ENCODE results near the gene CALM3. TPM values are rescaled to one million over a fixed set of nuclear protein-coding genes. Genes with fewer than 3 reads are reported as not detected.
"Not testable (repeated sequence)": the region's sequence is repeated elsewhere in the genome, so short reads cannot be mapped to it uniquely, and the experiment has no call there.

CALM3 gene
- total RNA-seq, 1 donor from 2014 or later = 211 TPM

DNA sequence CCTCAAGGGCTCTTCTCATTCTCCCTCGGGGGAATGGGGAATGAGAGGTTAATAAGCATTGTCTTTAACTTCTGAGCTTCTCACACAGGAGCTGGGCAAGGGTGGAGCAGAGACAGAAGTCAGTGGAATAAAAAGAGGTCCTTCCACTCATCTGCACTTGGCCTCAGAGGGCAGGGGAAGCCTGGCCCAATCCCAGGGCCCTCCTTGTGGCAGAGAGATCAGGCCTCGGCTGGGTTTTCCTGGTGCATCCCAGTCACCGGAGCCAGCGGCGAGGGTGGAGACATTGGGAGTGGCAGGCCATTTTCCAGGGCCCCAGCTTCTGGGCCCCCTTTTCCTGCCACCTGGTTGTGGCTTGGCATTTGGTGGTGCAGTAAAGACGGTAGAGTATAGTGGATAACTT is 10.6 kb downstream of the CALM3 start:
- DNase-seq (ENCODE audit: low spot score in 2 of 2) = peak in 1 of 2 donors; percentile 5
- no peak for FAIRE-seq

DNA sequence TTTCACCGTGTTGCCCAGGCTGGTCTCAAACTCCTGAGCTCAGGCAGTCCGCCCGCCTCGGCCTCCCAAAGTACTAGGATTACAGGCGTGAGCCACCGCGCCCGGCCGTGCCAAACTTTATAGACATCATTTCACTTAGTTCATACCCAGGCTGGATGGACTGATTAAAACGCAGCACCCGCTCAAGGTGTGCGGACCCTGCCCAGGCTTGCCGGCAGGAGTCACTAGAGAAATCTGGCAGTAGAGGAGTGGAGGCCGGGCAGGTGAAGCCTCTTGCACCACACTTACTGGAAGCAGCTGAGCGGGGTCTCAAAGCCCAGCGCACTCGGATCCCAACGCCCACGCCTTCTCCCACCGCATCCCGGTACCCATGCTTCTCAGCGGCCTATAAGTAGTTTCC is 12.4 kb downstream of the CALM3 start:
- DNase-seq (ENCODE audit: low spot score in 2 of 2) = peak in 1 of 2 donors; percentile 1

DNA sequence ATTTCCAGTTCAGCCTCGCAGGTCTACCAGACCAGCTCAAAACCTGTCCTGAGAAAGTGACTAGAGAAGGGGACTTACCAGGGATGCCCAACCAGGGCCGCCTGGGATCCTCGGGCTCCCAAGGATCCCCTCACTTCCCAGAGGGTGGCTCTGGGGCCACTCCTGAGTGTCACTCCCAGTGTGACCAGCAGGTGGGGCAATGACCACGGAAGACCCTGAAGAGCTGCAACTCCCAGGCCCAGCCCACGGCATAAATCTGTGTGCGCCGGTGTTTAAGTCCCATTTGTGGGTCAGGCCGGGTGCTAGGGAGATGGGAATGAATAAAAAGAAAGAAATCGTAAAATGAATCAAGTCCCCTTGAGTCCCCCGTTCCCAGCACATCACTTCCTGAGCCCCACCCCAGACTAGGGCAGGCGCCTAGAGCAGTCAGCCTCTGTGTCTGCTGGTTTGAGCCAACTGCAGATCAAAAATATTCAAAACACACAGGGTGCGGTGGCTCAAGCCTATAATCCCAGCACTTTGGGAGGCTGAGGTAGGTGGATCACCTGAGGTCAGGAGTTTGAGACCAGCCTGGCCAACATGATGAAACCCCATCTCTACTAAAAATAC is 13.1 kb downstream of the CALM3 start:
- FAIRE-seq (no peak), DNase-seq (ENCODE audit: low spot score in 2 of 2) (peak; percentile 77 to 90)

More for the DNA sequence above, 12.4 kb downstream of the CALM3 start:
- no peak for FAIRE-seq

DNA sequence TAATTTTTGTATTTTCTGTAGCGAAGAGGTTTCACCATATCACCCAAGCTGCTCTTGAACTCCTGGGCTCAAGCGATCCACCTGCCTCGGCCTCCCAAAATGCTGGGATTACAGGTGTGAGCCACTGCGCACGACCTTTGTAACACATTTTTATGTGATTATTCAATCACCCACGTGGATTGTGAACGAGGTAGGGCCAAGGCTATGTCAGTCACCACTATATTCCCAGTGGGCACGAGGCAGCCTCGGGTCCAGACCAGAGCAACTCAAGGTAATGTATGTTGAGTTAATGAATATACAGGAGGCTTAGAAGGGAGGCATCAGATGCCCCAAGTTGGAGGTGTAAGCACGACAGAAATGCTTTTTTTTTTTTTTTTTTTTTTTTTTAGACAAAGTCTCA is 14.8 kb downstream of the CALM3 start:
- no peak for DNase-seq (ENCODE audit: low spot score in 2 of 2)
- FAIRE-seq = no peak

DNA sequence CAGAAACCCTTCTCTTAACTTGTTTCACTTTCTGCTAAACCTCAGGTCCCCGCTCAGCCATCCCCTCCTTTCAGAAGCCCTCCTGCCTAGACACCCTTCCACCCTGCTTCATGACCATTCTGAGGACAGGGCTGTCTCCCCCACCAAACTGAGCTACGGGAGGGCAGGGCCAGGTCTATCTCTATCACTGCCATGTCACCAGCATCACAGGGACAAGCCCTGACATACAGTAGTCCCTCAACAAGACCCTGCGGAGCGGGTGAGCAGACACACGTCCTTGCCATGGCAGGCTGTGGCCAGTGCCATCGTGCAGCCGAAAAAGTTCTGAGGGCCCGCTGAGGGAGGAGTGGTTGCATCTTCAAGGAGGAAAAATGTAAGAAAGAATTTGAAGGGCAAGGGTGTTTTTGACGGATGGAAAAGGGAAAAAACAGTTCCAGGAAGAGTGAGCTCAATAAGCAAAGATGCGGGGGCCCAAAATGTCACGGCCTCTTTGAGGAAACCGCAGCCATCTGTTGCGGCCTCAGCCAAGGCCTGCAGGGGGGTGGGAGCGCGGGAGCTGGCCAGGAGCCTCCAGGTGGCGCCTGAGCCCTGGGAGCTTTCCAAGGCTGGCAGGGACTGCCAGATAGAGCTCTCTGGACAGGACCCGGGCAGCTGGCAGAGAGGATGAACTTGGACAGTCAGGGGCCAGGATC is 15.6 kb downstream of the CALM3 start:
- DNase-seq (ENCODE audit: low spot score in 2 of 2) (no peak), FAIRE-seq (no peak)

DNA sequence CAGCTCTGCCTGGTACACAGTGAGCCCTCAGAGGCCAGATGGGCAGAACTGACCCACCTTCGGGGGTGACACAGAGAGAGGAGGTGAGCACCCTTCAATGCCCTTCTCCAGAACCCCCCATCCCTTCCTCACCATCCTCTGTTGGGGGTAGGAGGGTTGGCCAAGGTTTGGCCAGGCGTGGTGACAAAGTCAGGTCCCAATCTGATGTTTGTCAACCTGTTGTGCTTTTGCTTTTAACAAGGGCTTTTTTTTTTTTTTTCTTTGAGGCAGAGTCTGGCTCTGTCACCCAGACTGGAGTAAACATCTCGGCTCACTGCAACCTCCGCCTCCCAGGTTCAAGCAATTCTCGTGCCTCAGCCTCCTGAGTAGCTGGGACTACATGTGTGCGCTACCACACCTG is 16.5 kb downstream of the CALM3 start:
- FAIRE-seq = no peak

DNA sequence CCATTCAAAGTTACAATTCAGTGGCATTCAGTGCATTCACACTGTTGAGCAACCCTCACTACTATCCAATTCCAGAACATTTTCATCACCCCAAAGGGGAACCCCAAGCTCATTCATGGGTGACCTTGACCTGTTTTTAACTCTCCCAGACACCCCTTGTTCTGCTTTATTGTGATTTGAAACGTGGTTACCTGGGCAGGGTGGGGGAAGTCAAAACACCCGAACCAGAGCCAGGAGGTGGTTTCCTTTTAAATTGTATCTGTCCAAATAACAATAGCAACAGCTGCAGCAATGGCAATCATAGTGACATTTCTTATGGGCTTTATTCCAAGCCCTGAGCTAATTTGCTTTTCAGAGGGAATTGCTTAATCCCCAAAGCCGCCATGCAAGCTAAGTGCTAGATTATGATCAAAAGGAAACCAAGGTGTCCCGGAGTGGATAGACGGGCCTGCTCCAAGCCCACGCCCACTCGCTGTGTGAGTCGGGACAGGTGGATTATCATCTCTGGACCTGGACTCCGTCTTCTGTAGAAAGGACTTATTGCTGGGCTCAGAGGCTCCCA is 17.6 kb downstream of the CALM3 start:
- DNase-seq (ENCODE audit: low spot score in 2 of 2) = no peak
- FAIRE-seq = no peak

More for the DNA sequence above, 16.5 kb downstream of the CALM3 start:
- no peak for DNase-seq (ENCODE audit: low spot score in 2 of 2)

DNA sequence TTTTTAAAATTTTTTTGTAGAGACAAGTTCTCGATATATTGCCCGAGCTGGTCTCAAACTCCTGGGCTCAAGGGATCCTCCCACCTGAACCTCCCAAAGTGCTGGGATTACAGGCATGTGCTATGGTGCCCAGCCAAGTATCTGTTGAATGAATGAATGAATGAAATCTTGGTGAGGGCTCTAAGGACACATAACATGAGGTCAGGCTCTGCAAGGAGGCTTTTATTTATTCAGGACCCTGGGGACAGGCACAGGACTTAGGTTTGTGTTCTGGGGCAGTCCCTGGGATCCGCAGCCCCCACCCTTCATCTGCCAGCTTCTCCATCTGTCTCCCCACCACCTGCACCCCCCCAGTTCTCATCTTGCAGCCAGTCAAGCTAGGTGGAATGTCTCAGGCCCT is 19.1 kb downstream of the CALM3 start:
- FAIRE-seq (no peak), DNase-seq (ENCODE audit: low spot score in 2 of 2) (no peak)

DNA sequence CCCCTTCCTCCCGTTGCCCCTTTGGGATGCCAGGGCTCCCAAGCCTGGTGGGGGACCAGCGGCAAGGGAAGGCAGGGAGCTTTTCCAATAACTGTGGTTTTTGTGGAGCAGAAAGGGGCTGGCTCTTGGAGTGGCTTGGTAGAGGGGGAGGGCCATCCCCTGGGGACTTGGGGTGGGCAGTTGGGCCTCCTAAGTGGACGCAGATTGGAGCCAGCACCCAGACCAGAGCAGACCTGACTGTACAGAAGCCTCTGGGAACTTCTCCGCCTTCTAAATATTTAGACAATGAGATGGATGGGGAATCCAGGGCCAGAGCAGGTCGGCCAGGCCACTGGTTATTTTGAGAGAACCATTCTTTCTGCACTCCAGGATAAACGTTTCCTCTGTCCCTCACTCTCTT is 19.6 kb downstream of the CALM3 start:
- no peak for FAIRE-seq
- no peak for DNase-seq (ENCODE audit: low spot score in 2 of 2)

DNA sequence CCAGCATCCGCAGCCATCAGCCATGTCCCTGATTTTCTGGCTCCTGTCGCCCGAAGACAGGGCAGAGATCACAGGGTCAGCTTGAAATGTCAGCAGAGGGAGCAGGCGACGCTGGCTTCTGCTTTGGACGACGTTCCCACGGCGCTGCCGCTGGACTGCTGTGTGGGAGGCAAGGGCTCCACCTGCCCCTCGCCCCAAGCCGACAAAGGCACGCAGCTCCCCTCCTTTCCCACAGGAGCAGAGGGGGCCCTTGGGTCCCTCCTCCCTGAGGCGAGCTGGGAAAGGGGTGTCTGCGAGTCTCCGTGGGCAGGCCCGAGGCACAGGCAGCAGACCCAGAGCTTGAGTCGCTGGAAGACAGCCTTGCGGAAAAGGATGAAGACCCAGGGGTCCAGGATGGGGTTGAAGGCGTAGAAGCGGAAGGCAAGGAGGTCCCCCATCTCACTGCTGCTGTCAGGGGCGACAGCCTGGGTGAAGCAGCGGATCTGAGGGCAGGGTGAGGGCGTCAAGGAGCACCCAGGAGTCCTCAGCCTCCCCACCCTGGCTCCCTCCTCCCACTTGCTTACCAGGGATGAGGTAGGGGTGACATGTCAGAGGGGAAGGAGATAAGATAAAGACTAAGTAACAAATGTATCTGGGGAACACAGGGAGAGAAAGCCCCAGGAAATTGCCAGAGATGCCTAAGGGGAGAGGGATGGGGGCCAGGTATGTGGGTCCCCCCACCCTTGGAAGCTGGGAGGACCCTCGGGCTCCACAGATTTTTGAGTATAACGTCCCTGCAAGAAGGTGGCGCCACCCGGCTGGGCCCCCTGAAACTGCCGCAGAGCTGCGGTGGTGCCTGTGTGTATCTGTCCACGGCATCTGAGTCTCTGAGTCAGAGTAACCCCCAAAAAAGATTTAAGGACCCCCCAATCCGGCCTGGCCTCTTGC is 20.3 kb downstream of the CALM3 start:
- DNase-seq (ENCODE audit: low spot score in 2 of 2) (no peak), FAIRE-seq (no peak)

DNA sequence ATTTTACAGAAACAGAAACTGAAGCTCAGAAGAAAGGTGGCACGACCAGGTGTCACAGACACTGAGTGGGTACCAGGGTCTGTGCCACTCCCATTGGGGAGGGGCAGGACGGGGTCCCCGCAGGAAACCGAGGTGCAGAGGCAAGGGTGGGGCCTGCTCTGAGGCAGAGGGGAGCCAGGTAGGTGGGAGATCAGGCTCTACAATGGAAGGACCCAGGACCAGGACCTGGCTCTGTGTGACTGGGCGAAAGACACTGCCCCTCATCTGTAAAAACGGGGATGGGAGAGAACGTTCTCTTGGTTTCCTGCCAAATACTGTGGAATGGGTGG is 21.0 kb downstream of the CALM3 start:
- FAIRE-seq = no peak

DNA sequence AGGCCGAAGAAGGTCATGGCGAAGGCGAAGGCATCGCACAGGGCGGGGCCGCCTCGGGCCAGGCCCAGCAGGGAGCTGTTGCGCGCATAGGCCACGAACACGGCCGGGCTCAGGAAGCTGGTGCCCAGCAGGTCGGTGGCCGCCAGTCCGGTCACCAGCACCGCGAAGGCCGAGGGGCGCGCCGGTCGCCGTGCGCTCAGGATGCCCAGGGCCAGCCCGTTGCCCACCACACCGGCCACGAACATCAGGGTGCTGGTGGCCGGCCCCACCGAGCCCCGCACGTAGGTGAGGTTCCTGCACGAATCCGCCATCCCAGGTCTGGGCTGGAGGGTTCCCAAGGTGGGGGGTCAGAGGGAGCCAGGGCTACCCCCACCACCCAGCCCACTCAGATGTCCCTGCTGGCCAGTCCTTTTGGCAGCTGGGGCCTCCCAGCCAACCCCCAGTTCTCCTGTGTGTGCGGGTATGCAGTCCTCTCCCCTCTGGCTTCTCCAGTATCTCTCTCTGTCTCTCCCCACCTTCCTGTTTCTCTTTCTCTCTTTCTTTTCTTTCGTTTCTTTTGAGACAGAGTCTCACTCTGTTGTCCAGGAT is 22.9 kb downstream of the CALM3 start:
- FAIRE-seq = no peak
- DNase-seq (ENCODE audit: low spot score in 2 of 2) = no peak

More for the DNA sequence above, 21.0 kb downstream of the CALM3 start:
- DNase-seq (ENCODE audit: low spot score in 2 of 2) = no peak

DNA sequence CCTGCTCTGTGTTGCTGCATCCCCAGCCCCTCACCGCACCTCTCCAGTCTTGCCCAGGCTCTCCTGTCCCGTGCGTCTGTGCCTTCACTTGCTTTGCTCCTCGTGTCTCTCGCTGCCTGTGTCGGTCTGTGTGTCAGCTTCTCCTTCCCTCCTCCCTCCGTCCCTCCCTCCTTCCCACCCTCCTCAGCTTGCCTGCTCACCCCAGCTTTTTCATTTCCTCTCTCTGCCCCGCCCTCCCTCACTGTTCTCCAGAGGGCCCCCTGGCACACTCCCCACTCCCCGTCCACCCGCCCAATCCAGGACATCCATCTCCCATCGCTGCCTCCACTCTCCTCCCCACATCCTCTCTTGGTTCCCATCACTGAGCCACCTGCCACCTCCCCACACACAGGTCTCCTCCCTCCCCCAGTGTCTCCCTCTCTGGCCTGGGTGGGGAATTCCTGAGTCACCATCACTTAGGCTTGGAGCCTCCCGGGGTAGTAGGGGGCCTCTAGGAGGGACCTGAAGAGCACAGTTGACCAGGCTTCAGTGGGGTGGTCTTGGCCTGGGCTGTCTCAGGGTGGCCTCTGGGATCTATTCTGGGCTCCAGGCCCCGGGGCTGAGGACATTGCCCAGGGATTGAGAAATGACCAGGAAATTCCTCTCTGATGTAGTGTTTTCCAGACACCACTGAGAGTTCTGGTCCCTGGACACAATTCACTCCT is 24.0 kb downstream of the CALM3 start, which contains the start of gene PTGIR:
TSS of gene PTGIR (minus strand) at position 132 of the 704 bp plus-strand sequence. CDS start 864 bp downstream, outside the sequence.
- FAIRE-seq (no peak), DNase-seq (ENCODE audit: low spot score in 2 of 2) (no peak)

DNA sequence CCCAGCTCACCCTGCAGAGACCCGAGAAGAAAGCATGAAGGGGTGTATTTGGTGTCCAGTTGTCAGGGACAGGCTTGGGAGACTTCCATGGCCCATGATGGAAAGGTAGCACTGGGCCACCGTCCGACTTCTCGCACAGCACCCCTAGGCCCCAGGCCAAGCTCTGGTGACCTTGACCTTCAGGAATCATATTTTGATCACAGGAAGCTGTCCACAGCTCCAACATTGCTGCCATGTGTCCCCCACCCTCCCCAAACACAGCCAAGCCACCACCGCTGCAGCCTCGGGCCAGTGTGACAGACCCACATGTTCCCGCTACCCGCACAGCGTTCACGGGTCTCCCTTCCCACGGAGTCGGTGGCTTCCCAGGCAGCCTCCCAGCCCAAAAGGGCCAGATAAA is 24.6 kb downstream of the CALM3 start:
- DNase-seq (ENCODE audit: low spot score in 2 of 2) (no peak), FAIRE-seq (no peak)

DNA sequence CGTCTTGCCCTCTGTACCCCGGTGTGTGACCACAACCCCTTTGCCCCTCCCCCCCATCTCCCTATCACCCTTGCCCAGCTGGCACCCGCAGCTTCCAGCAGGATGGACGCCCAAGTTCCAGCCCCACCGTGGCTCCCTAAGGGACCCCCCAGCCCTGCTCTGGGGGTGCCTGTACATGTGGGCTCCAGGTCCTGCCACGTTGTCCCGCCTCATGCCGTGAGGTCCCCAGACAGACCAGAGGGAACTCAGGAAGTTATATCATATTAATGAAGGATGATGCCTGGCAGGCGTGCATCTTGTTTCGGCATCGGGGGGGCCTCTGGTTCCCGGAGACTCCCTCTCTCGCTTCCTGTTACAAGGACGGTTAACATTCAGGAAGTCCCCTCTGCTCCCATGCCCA is 25.3 kb downstream of the CALM3 start:
- FAIRE-seq (no peak), DNase-seq (ENCODE audit: low spot score in 2 of 2) (no peak)

DNA sequence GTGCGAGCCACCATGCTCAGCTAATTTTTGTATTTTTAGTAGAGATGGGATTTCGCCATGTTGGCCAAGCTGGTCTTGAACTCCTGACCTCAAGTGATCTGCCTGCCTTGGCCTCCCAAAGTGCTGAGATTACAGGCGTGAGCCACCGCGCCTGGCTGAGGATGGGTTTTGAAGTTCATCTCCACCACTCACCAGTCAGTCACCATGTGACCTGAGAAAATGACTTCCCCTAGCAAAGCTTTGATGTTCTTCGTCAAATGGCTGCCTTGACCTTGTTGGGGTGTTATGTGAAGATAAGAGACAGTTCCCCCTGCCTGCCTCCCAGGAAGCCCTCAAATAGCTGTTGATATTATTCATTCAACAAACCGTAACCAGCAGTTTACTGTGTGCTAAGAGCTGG is 27.8 kb downstream of the CALM3 start:
- not testable (repeated sequence) for DNase-seq (ENCODE audit: low spot score in 2 of 2); FAIRE-seq

DNA sequence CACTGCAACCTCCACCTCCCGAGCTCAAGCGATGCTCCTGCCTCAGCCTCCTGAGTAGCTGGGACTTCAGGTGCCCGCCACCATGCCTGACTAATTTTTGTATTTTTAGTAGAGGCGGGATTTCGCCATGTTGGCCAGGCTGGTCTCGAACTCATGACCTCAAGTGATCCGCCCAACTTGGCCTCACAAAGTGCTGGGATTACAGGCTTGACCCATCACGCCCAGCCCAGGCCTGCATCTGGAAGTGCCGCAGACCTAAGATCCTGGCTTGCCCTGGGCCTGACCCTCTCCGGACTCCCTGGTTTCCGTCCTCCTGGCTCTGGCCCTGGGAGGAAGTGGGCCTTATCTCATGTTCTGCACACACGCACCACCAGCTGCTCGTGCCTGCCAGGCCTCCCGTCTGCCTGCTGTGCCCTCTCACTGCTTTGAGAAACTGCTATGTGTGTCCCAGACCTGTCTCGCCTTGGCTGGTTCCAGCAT is 28.5 kb downstream of the CALM3 start:
- DNase-seq (ENCODE audit: low spot score in 2 of 2) (no peak), FAIRE-seq (no peak)

DNA sequence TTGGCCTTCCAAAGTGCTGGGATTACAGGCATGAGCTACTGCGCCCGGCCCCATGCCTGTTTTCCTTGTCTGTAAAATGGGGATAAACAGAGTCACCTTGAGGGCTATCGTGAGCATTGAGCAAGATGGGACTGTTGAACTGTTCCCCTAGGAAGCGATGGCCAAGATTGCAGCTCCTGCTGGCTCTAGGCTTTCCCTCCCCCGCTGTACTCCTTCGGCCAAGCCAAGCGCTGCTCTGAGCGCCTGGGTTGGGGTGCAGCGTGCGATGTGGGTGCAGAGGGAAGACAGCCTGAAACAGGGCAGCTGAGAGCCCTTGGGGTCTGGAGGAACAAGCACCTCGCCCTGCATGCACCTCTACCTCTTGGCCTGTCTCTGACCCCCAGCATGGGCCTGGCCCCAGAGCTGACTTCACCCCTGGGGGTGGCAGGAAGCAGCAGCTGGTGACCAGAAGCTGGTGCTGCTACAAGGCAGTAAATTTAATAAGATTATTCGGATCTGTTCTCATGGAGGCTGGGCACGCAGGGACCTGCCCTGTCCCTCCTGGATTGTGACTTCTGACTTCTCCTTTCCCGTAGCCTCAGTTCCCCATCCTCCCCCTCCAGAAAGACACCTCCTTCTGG is 29.6 kb downstream of the CALM3 start:
- no peak for FAIRE-seq
- no peak for DNase-seq (ENCODE audit: low spot score in 2 of 2)

DNA sequence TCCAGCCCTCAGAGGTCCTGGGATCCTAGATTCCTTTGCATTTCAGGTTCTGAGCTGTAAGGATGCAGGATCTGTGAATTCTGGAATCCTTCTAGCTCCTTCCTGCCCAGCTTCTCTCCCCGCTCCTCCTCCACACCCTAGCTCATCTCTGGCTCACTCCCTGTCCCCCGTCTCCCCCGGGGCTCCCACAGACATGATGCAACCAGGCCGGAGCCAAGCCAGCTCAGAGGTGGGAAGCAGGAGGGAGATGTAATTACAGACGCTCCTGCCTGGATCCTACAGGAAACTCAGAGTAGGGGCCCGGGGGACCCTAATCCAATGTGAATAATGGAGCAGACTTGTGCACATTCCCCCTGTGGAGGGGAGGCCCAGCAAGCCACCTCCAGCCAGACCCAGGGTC is 30.4 kb downstream of the CALM3 start:
- FAIRE-seq = no peak
- DNase-seq (ENCODE audit: low spot score in 2 of 2) = no peak
